HEK293 (cell line): ENCODE results near the gene HSF2.

Source experiments
- BCL11B ChIP-seq: fragments of 450-650 bp; formaldehyde crosslinking; IDR thresholded peaks from 2 replicates; pipeline ENCODE4 v1.5.1; 2016; ENCODE audit warnings: low read depth, missing biosample characterization, missing genetic modification characterization
- FEZF1 ChIP-seq: fragments of 450-650 bp; formaldehyde crosslinking; IDR thresholded peaks from 2 replicates; pipeline ENCODE4 v1.5.1; 2016; ENCODE audit warnings: missing biosample characterization, missing genetic modification characterization
- KLF16 ChIP-seq: fragments of 450-650 bp; formaldehyde crosslinking; IDR thresholded peaks from 2 replicates; pipeline ENCODE4 v1.5.1; 2017; ENCODE audit warnings: missing biosample characterization, missing genetic modification characterization
- KLF8 ChIP-seq: fragments of 450-650 bp; formaldehyde crosslinking; IDR thresholded peaks from 2 replicates; pipeline ENCODE4 v1.5.1; 2016; ENCODE audit warnings: missing biosample characterization, missing genetic modification characterization
- REPIN1 ChIP-seq: fragments of 450-650 bp; formaldehyde crosslinking; IDR thresholded peaks from 2 replicates; pipeline ENCODE4 v1.5.1; 2017; ENCODE audit warnings: missing biosample characterization, missing genetic modification characterization, low read depth
- SALL2 ChIP-seq: fragments of 450-650 bp; formaldehyde crosslinking; IDR thresholded peaks from 2 replicates; pipeline ENCODE4 v1.5.0; 2017; ENCODE audit warnings: missing biosample characterization, mild to moderate bottlenecking, missing genetic modification characterization, borderline replicate concordance
- SCRT1 ChIP-seq: fragments of 450-650 bp; formaldehyde crosslinking; IDR thresholded peaks from 2 replicates; pipeline ENCODE4 v1.5.1; 2016; ENCODE audit warnings: missing biosample characterization, missing genetic modification characterization, borderline replicate concordance
- SP3 ChIP-seq: fragments of 450-650 bp; formaldehyde crosslinking; IDR thresholded peaks from 2 replicates; pipeline ENCODE4 v1.5.1; 2016; ENCODE audit warnings: missing biosample characterization, missing genetic modification characterization
- ZFP41 ChIP-seq: fragments of 450-650 bp; formaldehyde crosslinking; IDR thresholded peaks from 2 replicates; pipeline ENCODE4 v1.5.1; 2016; ENCODE audit warnings: missing biosample characterization, missing genetic modification characterization, borderline replicate concordance
- ZNF132 ChIP-seq: fragments of 450-650 bp; formaldehyde crosslinking; IDR thresholded peaks from 2 replicates; pipeline ENCODE4 v1.5.1; 2017; ENCODE audit warnings: missing biosample characterization, missing genetic modification characterization, borderline replicate concordance
- ZNF138 ChIP-seq: fragments of 450-650 bp; formaldehyde crosslinking; IDR thresholded peaks from 2 replicates; pipeline ENCODE4 v1.5.1; 2016; ENCODE audit warnings: missing biosample characterization, missing genetic modification characterization, borderline replicate concordance
- ZNF146 ChIP-seq: fragments of 450-650 bp; formaldehyde crosslinking; IDR thresholded peaks from 2 replicates; pipeline ENCODE4 v1.5.1; 2016; ENCODE audit warnings: missing biosample characterization, missing genetic modification characterization
- ZNF16 ChIP-seq: fragments of 450-650 bp; formaldehyde crosslinking; IDR thresholded peaks from 2 replicates; pipeline ENCODE4 v1.5.1; 2016; ENCODE audit warnings: low read depth, missing biosample characterization, missing genetic modification characterization
- ZNF184 ChIP-seq: fragments of 450-650 bp; IDR thresholded peaks from 2 replicates; pipeline ENCODE4 v1.5.1; 2018; ENCODE audit warnings: missing biosample characterization, mild to moderate bottlenecking, missing genetic modification characterization
- ZNF23 ChIP-seq: fragments of 450-650 bp; formaldehyde crosslinking; IDR thresholded peaks from 2 replicates; pipeline ENCODE4 v1.5.1; 2016; ENCODE audit warnings: missing biosample characterization, missing genetic modification characterization, borderline replicate concordance
- ZNF239 ChIP-seq: fragments of 450-650 bp; formaldehyde crosslinking; IDR thresholded peaks from 2 replicates; pipeline ENCODE4 v1.5.1; 2016; ENCODE audit warnings: missing biosample characterization, missing genetic modification characterization
- ZNF24 ChIP-seq: fragments of 450-650 bp; formaldehyde crosslinking; IDR thresholded peaks from 2 replicates; pipeline ENCODE4 v1.5.1; 2016; ENCODE audit warnings: missing biosample characterization, missing genetic modification characterization
- ZNF274 ChIP-seq, 2 experiments: fragments of 200-500 bp in 1 of 2; fragments of 450-650 bp in 1 of 2; sonication (Bioruptor generic) in 1 of 2; formaldehyde crosslinking in 1 of 2; IDR thresholded peaks; 2 replicates each; pipeline versions ENCODE4 v1.5.1 to v1.6.1; 2014 to 2016; ENCODE audit warnings: borderline replicate concordance in 1 of 2, inconsistent platforms in 1 of 2, low read length in 1 of 2, missing biosample characterization in 1 of 2, missing genetic modification characterization in 1 of 2
- ZNF335 ChIP-seq: fragments of 450-650 bp; formaldehyde crosslinking; conservative IDR thresholded peaks from 2 replicates; pipeline ENCODE4 v1.5.1; 2016; ENCODE audit warnings: missing biosample characterization, missing genetic modification characterization
- ZNF404 ChIP-seq: fragments of 450-650 bp; formaldehyde crosslinking; IDR thresholded peaks from 2 replicates; pipeline ENCODE4 v1.5.1; 2017; ENCODE audit warnings: missing biosample characterization, missing genetic modification characterization
- ZNF521 ChIP-seq: fragments of 450-650 bp; formaldehyde crosslinking; IDR thresholded peaks from 2 replicates; pipeline ENCODE4 v1.5.1; 2017; ENCODE audit warnings: missing biosample characterization, mild to moderate bottlenecking, missing genetic modification characterization
- ZNF701 ChIP-seq: fragments of 450-650 bp; formaldehyde crosslinking; IDR thresholded peaks from 2 replicates; pipeline ENCODE4 v1.5.1; 2016; ENCODE audit warnings: missing biosample characterization, missing genetic modification characterization
- ZNF747 ChIP-seq: fragments of 450-650 bp; formaldehyde crosslinking; IDR thresholded peaks from 2 replicates; pipeline ENCODE4 v1.5.1; 2016; ENCODE audit warnings: missing biosample characterization, missing genetic modification characterization
- ZNF776 ChIP-seq: fragments of 450-650 bp; formaldehyde crosslinking; IDR thresholded peaks from 2 replicates; pipeline ENCODE4 v1.5.0; 2017; ENCODE audit warnings: missing biosample characterization, missing genetic modification characterization, borderline replicate concordance
- ZSCAN23 ChIP-seq: fragments of 450-650 bp; formaldehyde crosslinking; IDR thresholded peaks from 2 replicates; pipeline ENCODE4 v1.5.1; 2016; ENCODE audit warnings: missing biosample characterization, missing genetic modification characterization
- TF ChIP-seq, protein P1 (sequence below): fragments of 450-650 bp; formaldehyde crosslinking; IDR thresholded peaks from 2 replicates; pipeline ENCODE4 v1.5.1; 2016; ENCODE audit warnings: missing biosample characterization, missing genetic modification characterization
- TF ChIP-seq, protein P2 (sequence below): fragments of 450-650 bp; formaldehyde crosslinking; IDR thresholded peaks from 2 replicates; pipeline ENCODE4 v1.5.1; 2016; ENCODE audit warnings: missing biosample characterization, missing genetic modification characterization
- TF ChIP-seq, protein P3 (sequence below): fragments of 450-650 bp; formaldehyde crosslinking; conservative IDR thresholded peaks from 2 replicates; pipeline ENCODE4 v1.5.1; 2016; ENCODE audit warnings: low read depth, missing biosample characterization, missing genetic modification characterization
- TF ChIP-seq, protein P4 (sequence below): fragments of 450-650 bp; formaldehyde crosslinking; IDR thresholded peaks from 2 replicates; pipeline ENCODE4 v1.5.1; 2017; ENCODE audit warnings: missing biosample characterization, missing genetic modification characterization
- TF ChIP-seq, protein P5 (sequence below): fragments of 450-650 bp; formaldehyde crosslinking; IDR thresholded peaks from 2 replicates; pipeline ENCODE4 v1.5.1; 2016; ENCODE audit warnings: missing biosample characterization, missing genetic modification characterization

The HSF2 gene

DNA sequence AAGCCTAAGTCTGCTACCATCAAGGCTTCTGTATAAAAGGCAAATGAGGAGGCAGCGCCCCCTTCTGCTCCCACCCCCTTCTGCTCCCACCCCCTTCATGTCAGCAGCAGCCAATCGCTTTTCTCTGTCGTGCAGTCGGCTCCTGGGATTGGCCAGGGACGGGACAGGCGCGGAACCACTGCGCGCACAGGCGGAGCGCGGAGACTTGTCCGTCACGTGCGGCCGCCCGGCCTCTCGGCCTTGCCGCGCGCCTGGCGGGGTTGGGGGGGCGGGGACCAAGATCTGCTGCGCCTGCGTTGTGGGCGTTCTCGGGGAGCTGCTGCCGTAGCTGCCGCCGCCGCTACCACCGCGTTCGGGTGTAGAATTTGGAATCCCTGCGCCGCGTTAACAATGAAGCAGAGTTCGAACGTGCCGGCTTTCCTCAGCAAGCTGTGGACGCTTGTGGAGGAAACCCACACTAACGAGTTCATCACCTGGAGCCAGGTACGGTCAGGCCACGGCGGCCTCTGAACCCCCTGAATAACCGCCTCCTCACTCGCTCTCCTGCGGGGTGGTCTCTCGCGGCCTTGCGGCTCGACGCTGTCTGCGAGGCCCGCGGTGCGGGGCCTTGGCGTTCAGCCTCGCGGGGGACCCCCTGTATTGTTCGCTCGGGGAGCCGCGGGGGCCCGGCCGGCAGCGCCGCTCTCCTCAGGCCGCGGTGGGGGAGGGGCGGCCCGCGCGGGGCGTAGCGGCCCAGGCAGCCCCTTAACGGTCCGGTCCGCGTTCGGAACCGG, at the start of gene HSF2 (continued):
- TF ChIP-seq, protein P1, sequence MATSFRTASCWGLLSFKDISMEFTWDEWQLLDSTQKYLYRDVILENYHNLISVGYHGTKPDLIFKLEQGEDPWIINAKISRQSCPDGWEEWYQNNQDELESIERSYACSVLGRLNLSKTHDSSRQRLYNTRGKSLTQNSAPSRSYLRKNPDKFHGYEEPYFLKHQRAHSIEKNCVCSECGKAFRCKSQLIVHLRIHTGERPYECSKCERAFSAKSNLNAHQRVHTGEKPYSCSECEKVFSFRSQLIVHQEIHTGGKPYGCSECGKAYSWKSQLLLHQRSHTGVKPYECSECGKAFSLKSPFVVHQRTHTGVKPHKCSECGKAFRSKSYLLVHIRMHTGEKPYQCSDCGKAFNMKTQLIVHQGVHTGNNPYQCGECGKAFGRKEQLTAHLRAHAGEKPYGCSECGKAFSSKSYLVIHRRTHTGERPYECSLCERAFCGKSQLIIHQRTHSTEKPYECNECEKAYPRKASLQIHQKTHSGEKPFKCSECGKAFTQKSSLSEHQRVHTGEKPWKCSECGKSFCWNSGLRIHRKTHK (tag by site-specific recombination), result no peak
- TF ChIP-seq ZNF701, result no peak
- TF ChIP-seq, protein P2, sequence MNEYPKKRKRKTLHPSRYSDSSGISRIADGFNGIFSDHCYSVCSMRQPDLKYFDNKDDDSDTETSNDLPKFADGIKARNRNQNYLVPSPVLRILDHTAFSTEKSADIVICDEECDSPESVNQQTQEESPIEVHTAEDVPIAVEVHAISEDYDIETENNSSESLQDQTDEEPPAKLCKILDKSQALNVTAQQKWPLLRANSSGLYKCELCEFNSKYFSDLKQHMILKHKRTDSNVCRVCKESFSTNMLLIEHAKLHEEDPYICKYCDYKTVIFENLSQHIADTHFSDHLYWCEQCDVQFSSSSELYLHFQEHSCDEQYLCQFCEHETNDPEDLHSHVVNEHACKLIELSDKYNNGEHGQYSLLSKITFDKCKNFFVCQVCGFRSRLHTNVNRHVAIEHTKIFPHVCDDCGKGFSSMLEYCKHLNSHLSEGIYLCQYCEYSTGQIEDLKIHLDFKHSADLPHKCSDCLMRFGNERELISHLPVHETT, result no peak
- no peak for TF ChIP-seq ZNF239 (tag by site-specific recombination)
- no peak for TF ChIP-seq ZNF274 (IDR thresholded peaks at IDR 0.05; ENCODE audit: low read length)
- no peak for TF ChIP-seq ZNF274 (tag by site-specific recombination; IDR thresholded peaks at IDR 0.05; ENCODE audit: borderline replicate concordance)
- no peak for TF ChIP-seq ZNF16 (tag by site-specific recombination)
- no peak for TF ChIP-seq BCL11B (tag by site-specific recombination)
- no peak for TF ChIP-seq REPIN1
- TF ChIP-seq ZNF776 (tag by site-specific recombination), result no peak
- peak; percentile 10; the same call in 1 of the 2 replicates for TF ChIP-seq KLF16 (tag by site-specific recombination)
- TF ChIP-seq, protein P3, sequence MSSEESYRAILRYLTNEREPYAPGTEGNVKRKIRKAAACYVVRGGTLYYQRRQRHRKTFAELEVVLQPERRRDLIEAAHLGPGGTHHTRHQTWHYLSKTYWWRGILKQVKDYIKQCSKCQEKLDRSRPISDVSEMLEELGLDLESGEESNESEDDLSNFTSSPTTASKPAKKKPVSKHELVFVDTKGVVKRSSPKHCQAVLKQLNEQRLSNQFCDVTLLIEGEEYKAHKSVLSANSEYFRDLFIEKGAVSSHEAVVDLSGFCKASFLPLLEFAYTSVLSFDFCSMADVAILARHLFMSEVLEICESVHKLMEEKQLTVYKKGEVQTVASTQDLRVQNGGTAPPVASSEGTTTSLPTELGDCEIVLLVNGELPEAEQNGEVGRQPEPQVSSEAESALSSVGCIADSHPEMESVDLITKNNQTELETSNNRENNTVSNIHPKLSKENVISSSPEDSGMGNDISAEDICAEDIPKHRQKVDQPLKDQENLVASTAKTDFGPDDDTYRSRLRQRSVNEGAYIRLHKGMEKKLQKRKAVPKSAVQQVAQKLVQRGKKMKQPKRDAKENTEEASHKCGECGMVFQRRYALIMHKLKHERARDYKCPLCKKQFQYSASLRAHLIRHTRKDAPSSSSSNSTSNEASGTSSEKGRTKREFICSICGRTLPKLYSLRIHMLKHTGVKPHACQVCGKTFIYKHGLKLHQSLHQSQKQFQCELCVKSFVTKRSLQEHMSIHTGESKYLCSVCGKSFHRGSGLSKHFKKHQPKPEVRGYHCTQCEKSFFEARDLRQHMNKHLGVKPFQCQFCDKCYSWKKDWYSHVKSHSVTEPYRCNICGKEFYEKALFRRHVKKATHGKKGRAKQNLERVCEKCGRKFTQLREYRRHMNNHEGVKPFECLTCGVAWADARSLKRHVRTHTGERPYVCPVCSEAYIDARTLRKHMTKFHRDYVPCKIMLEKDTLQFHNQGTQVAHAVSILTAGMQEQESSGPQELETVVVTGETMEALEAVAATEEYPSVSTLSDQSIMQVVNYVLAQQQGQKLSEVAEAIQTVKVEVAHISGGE, result no peak
- TF ChIP-seq, protein P4, sequence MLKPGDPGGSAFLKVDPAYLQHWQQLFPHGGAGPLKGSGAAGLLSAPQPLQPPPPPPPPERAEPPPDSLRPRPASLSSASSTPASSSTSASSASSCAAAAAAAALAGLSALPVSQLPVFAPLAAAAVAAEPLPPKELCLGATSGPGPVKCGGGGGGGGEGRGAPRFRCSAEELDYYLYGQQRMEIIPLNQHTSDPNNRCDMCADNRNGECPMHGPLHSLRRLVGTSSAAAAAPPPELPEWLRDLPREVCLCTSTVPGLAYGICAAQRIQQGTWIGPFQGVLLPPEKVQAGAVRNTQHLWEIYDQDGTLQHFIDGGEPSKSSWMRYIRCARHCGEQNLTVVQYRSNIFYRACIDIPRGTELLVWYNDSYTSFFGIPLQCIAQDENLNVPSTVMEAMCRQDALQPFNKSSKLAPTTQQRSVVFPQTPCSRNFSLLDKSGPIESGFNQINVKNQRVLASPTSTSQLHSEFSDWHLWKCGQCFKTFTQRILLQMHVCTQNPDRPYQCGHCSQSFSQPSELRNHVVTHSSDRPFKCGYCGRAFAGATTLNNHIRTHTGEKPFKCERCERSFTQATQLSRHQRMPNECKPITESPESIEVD, result no peak
- no peak for TF ChIP-seq ZNF24 (tag by site-specific recombination)
- no peak for TF ChIP-seq SCRT1 (tag by site-specific recombination)
- no peak for TF ChIP-seq ZNF184 (tag by site-specific recombination)
- no peak for TF ChIP-seq ZNF404 (tag by site-specific recombination)
- TF ChIP-seq FEZF1 (tag by site-specific recombination), result no peak
- TF ChIP-seq KLF8, result no peak
- TF ChIP-seq ZNF23, result no peak
- no peak for TF ChIP-seq SALL2
- peak; percentile 80 for TF ChIP-seq SP3 (tag by site-specific recombination)
- no peak for TF ChIP-seq ZNF132 (tag by site-specific recombination)
- no peak for TF ChIP-seq ZSCAN23 (tag by site-specific recombination)
- TF ChIP-seq, protein P5, sequence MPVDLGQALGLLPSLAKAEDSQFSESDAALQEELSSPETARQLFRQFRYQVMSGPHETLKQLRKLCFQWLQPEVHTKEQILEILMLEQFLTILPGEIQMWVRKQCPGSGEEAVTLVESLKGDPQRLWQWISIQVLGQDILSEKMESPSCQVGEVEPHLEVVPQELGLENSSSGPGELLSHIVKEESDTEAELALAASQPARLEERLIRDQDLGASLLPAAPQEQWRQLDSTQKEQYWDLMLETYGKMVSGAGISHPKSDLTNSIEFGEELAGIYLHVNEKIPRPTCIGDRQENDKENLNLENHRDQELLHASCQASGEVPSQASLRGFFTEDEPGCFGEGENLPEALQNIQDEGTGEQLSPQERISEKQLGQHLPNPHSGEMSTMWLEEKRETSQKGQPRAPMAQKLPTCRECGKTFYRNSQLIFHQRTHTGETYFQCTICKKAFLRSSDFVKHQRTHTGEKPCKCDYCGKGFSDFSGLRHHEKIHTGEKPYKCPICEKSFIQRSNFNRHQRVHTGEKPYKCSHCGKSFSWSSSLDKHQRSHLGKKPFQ (tag by site-specific recombination), result no peak
- TF ChIP-seq ZNF747 (tag by site-specific recombination), result no peak
- no peak for TF ChIP-seq ZFP41 (tag by site-specific recombination)
- TF ChIP-seq ZNF335 (tag by site-specific recombination), result peak; percentile 70
- no peak for TF ChIP-seq ZNF138 (tag by site-specific recombination)
- no peak for TF ChIP-seq ZNF521 (tag by site-specific recombination)
- TF ChIP-seq ZNF146 (tag by site-specific recombination), result no peak
